Activated CD4-positive, CD25-positive, alpha-beta regulatory T cell treated with anti-CD3 and anti-CD28 coated beads, Interleukin-2, amount 50 U/mL, for 24 hours (primary cell): ENCODE data around the gene USP6.
"Not testable (repeated sequence)": the region's sequence is repeated elsewhere in the genome, so short reads cannot be mapped to it uniquely, and the experiment has no call there.

ENCODE experiments used
- ATAC-seq, 2 donors: fragments of 150-1000 bp; cut with Tn5 transposase; one replicate each; pipeline ENCODE4 v1.10.0; 2021; ENCODE audit warnings: mild to moderate bottlenecking in 1 of 2, moderate library complexity in 1 of 2

USP6 gene

DNA sequence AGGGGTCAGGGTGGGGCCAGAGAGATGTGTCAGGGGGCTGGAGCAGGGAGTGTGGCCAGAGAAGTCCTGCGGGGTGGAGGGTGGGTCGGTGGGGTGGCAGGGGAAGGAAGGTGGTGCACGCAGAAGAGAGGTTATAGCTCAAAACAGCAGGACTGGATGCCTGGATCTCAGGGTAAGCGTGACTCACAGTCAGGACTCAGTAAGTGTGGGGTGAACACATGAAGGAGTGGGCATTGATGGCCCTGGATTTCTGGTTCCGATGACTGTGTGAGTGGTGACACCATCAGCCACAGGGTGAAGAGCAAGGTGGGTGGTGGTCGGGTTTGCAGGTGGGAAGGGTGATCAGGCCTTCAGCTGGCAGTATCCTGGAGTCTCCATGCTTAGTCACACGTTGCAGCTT, 6.2 kb downstream of the USP6 start:
- ATAC-seq: not testable (repeated sequence)

DNA sequence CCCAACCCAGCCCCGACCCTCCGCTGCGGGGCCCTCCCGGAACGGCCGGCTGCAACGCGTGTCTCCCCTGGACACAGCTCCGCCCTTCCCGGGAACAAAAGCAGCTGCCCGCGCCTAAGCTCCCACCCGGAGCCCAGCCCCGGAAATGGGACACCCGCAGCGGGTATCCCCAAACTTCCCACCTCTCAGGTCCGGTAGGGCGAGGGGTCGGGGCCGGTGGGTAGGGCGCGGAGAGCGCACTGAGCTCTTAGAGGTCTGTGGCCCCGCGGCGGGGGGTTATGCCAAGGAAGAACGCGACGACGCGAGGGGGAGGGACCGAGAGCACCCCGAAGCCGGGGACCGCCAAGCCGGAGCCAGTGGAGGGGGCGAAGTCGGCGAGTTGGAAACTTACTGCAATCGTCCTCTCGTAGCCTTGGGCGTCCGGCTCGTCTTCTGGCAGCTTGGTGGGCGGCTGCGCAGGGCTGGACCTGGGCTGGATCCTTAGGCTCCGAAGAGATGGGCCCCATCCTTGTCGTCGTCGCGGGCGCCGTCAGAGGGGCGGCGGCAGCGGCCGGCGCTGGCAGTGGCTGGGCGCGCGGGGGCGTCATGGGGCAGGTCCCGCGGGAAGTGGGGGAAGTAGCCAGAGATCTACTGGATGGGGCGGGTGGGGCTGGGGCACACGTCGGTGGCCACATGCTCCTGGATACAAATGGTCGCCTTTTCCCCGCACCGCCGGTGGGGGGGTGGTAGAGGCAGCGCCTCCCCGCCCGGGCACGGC, 6.9 kb downstream of the USP6 start:
- no peak for ATAC-seq

DNA sequence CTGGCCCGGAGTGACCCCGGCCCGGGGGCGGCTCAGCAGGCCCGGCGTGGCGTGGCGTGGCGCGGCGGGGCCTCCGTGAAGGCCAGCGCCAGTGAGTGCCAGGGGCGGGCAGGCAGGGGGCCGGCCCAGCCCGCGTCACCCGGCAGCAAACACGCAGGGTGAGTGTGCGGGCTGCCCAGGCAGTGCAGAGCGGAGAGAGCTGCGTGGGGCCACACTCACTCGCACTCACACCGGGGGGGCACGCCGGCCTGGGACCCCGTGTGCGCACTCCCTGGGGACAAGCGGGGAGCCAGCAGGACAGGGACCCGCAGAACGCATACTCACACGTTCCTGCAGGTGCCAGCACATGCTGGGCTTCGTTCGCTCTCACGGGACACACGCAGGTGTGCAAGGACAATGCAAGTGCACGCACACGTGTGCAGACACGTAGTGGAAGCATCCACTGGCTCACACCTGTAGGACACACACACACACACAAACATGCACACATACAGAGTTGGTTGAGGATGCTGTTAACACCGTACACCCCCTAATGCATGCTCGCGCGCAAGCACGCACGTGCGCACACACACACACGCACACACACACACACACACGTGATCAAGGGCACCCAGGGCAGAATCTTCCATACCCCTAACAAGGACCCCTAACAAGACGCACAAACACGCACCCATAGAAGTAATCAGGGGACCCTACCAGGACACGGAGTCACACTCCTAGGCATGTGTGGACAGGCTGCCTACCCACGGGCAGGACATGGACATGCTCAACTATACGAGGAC, 7.7 kb downstream of the USP6 start:
- no peak for ATAC-seq

DNA sequence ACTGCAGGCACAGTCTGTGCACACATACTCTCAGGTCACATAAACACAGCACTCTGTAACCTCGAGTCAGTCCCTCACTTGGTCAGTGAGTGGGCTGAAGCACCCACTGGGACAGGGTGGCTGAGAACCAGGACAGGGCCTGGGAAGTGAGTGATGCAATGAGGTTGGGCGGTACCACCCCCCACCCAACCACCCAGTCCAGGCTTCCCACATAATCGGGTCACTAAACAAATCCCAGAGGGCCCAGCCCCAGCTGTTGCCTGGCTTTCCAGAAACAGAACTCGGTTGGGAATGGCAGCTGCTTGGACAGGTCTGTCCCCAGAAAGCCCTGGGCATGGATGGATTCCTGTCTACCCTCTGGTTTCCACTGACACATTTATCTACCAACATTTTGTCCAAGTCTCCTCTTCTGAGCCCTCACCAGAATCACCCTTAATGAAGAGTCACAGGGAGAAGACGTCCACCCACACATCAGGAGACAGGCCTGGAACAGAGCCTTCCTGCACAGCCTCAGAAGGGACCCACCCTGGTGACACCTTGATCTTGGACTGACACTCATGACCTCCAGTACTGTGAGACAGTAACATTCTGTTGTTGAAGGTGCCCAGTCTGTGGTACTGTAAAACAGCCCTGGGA, 8.4 kb downstream of the USP6 start:
- ATAC-seq: not testable (repeated sequence)

DNA sequence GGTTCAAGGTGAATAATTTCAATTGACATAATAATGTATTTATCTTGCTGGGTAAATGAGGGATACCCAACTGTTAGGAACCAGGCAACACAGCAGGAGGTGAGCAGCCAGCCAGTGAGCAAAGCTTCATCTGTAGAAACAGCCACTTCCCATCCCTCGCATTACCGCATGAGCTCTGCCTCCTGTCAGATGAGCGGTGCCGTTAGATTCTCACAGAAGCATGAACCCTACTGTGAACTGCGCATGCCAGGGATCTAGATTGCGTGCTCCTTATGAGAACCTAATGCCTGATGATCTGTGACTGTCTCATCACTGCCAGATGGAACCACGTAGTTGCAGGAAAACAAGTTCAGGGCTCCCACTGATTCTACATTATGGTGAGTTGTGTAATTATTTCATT, 9.1 kb downstream of the USP6 start:
- not testable (repeated sequence) for ATAC-seq

DNA sequence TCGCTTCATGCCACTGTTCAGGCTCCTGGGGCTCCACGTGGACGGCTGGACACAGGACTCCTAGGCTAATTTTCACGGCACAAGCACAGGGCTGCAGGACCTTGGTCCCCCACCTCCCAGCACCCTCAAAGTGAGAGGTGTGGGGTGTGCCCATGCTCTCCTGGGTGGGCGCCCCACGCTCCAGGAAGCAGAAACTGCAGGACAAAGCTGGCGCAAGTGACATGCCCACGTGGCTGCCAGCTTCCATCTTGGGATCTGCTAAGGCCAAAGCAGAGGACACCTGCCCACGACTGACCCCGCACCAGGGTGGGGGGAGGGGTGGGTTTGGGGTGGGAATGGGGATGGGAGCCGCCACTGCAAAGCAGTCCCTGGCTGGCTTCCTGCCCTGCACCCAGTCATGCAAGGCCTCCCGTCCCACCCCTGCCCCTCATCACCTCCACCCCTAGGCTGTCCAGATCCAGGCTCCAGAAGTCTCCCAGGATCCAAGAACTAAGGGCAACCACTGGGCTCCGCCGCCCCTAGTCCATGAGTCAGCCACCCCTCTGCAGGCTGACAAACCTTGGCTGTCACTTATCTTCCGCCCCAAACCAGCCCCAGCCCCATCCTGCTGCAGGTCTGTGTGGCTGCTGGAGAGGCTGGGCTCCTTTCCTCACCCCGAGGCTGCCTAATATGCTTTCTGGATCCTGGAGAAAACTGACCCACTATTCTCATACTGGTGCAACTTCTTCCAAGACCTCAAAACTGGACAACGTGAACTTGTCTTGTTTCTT, 11.1 kb downstream of the USP6 start:
- no peak for ATAC-seq

DNA sequence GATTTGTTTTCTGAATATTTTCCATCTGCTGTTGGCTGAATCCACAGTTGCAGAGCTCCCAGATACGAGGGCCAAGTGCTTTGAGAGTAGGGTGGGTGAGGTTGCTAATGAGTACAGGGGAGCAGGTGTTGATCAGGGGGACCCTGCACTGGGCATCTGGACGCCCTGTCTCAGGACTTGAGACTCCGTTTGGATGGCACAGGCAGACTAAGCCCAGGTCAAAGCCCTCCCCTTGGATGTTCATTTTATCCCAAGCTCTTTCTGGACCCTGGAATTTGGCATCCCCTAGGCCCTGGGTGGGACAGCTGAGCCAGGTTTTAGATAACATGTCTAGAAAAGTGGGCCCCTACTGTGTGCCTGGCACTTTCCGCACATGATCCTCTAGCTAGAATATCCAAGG, 12.1 kb downstream of the USP6 start:
- ATAC-seq: no peak

DNA sequence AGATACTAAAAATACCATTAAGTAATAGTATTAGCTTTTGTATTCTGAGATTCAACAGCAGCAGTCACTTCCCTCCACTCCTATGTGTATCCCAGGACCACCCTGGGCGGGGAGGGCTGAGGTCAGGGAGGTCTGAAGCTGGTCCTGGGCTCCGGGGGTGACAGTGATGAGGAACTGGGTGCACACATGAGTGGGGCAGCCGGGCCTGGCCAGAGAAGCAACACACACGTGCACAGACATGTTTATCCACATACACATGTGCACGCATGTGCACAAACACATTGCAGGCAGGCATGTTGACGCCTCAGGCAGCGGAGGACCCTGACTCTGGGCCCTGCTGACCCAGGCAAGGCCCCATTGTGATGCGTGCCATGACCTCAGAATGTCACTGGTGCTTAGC, 12.6 kb downstream of the USP6 start:
- not testable (repeated sequence) for ATAC-seq

DNA sequence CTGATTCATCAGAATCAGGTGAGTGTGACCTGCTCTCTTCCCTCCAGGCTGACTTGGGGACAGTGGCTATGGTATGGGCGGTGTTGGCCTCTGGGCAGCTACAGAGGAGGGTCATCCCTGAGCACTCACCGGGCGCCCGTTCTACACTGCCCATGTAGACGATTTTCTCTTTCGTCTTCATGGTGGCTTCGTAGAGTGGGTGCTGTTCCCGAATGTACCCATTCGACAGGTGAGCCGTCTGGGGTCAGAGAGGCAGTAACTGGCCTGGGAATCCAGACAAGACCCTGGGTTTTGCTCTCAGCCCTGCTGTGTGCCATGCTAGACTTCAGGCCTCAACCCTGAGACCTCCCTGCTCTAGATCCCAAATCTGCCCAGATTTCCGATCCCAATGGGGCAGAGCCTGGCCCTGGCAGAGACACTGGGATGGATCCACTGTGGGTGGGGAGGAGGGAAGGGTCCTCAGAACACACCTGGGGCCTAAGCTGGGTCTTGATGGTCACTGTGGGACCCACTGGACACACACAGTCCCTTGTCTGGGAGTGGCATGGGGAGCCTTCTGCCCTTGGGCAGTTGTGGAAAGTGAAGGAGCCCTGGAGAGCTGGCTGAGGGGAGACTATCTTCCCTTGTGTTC, 13.2 kb downstream of the USP6 start:
- no peak for ATAC-seq

DNA sequence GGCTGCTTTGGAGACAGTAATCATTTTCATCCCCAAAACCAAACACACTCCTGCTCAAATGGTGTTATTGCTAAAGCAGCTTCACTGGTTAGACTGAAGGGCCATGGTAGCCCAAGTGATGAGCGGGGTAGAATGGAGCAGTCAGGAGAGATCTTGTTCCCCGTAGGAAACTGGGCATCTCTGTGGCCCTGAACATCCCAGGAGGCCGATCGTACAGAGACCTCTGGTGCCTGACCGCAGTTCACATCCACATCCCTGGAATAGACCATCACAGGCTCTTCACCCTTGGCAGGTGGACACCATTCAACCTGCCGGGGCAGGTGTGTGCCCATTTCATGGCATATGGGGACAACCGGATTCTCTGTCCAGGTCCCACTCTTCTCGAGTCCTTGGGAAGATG, 13.9 kb downstream of the USP6 start:
- not testable (repeated sequence) for ATAC-seq

DNA sequence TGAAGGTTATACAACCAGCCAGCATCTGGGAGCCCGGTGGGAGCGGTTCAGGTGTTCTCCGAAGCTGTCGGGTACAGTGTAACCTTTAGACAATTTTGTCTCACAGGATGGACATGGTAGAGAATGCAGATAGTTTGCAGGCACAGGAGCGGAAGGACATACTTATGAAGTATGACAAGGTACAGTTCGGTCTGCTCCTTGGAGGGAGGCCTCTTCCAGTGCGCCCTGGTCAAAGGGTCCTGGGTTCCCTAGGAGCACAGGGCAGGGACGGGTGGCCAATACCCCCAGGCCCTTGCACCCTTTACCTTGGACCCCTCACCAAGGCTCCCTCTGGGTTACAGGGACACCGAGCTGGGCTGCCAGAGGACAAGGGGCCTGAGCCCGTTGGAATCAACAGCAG, 14.4 kb downstream of the USP6 start:
- not testable (repeated sequence) for ATAC-seq

DNA sequence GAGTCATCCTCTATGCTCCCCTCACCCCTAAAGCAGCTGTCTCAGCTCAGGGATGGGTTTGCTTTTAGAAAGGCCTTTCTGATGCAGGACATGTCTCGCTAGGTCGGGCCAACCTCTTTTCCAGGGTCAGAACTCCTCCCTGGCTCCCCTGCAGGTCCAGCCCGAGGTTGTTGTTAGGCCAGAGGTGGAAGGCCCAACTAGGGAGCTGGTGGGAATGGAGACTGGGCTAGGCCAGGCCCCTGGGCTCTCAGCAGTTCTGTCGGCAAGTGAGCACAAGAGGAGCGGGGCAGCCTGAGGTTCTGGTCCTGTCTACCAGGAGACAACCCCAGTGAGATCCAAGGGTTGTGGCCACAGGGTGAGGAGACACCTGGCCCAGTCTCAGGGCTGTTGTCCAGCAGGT, 14.9 kb downstream of the USP6 start:
- ATAC-seq: not testable (repeated sequence)

DNA sequence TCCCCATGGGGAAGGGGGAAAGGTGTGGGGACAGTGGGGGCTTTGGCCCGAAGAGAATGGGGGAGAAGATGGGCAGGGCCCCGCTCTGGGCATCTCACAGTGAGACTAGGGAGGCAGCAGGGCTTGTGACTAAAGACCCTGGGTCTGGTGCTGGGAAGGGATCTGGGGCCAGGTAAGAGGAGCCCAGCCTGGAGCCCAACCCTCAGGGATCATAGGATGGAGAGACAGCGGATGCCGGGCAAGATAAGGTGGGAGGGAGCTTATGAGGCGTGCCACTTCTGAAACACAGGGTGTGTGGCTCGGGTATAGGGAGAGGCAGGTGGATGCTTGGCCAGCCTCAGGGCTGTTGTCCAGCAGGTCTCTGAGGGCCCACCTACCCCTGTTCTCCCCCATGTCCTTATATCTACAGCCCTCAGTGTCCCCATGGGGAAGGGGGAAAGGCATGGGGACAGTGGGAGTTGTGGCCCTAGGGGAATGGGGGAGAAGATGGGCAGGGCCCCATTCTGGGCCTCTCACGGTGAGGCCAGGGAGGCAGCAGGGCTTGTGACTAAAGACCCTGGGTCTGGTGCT, 15.4 kb downstream of the USP6 start:
- ATAC-seq: no peak

DNA sequence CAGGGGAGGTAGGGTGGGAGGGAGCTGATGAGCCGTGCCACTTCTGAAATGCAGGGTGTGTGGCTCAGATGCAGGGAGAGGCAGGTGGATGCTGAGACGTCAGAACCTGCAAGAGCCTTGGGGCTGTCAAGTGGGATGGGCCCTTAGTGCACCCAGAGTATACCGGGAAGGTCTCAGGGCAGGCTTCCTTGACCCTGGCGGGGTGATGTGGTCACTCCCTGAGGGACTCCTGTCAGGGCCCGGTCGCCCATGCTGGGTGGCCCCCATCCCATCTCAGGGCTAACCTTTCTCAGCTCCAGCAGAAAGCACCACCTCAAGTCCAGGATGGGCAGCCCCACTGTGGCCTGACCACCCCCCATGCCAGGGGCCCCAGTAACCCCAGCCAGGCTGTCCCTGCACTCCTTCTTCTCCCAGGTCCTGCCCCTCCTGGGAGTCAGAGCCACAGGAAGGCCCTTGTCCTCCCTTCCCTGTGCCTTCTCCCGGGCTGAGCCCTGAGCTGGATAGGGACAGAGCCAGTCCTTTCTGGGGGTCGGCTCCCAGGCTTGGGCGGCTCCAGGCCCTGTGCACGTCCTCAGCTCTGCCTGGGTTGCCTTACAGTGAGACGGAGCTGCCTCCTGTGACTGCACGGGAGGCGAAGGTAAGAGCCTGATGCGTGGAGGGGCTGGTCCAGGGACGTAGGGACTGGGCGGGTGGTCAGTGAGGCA, 16.1 kb downstream of the USP6 start:
- not testable (repeated sequence) for ATAC-seq

DNA sequence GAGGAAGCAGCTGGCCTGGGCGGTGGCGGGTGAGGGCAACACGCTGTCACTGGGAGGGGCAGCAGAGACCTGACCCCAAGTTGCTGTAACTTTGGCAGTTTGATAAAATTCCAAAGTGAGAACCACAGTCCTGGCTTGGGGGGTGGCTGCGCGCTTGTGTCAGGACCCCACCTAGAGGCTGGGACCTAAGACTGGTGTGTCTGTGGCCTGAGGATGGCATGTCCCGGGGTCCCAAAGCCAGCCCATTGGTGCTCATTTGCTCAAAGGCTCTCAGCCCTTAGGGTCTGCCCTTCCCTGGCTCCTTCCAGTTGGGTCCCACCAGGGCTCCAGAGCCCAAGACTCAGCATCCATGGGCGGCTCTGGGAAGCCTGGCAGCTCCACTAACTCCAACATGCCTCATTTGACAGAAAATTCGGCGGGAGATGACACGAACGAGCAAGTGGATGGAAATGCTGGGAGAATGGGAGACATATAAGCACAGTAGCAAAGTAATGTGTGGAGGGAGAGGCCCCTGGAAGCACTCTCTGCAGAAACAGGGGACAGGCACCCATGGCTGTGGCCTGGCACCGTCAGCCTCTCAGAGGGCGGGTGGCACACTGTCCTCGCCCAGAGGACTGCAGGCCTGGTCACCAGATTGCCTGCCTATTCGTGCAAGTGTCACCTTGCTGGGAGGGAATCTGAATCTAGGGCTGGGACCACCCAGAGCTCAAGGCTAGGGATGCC, 16.8 kb downstream of the USP6 start:
- not testable (repeated sequence) for ATAC-seq

DNA sequence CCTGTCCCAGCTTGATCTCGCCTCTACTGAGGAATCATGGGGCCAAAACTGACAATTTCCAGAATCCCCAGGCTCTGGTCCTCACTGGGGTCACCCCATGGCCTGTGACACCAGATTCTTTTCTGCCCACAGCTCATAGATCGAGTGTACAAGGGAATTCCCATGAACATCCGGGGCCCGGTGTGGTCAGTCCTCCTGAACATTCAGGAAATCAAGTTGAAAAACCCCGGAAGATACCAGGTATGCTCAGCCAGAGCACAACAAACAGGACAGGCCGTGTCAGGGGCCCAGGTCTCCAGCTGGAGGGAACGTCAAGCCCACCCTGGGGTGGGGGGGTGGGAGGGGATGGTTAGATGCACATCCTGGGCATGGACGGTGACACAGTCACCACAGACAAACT, 17.5 kb downstream of the USP6 start:
- no peak for ATAC-seq

DNA sequence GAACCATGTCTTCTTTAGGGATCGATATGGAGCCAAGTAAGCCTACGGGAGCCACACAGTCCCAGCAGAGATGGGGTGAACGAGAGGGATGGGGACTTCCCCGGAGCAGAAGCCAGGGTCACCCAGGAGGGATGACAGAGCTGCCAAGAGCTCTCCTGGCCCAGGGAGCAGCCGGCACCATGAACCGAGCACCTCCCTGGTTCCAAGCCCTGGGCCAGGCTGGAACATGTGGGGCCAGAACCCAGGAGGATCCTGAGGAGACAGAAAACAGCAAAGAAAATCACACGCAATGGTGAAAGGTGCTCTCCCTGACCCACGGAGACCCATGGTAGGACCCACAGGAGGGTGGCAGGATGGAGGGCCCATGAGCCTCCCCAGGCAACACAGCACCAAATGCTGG, 18.1 kb downstream of the USP6 start:
- not testable (repeated sequence) for ATAC-seq

DNA sequence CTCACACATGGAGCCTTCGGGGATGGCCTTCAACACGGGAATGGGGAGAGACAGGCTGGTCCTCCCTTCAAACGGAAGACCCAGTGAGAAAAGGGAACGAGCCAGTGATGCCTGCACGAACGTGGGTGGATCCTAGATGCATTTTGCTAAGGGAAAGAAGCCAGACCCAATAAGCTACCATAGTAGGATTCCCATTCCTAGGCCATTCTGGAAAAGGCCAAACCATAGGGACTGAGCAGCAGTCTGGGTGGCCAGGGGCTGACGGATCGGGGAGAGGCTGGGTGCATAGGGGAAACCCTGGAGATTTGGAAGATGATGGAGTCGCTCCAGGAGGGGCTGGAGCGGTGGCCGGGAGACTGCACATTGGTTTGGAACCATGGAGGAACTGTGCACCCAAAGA, 18.7 kb downstream of the USP6 start:
- not testable (repeated sequence) for ATAC-seq

DNA sequence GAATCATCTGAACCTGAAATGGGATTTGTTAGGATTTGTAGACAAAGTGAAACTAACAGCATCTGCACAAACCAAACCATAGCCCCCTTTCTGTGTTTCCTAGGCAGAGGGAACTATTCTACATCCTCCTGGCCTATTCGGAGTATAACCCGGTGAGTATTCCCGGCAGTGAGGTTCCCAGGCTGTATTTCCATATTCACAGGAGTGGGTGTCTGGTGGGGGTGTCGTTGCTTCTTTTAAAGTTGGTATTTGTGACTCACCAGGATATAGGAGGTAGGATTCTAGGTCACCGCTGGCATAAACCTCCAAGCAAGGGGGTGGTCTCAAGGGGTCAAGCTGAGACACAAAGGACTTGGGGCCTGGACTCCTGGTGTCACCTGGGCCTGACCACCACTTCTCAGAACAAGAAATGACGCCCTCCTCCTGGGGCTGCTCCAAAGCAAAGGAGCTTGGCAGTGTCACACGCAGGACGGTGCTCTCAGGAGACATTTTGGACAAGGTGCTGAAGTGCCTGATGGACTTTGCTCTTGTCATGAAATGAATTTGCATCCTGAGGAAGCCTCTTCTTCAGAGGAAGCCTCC, 19.4 kb downstream of the USP6 start:
- ATAC-seq: not testable (repeated sequence)
